Fibroblast of lung (primary cell): Measurements from ENCODE around the gene LSM7.

Source experiments
- CTCF ChIP-seq, 2 donors: IDR thresholded peaks in 1 of 2; conservative IDR thresholded peaks in 1 of 2; 1 replicate in 1 of 2; 2 replicates in 1 of 2; pipeline ENCODE4 v1.5.1; 2011 to 2012; ENCODE audit warnings: low read length in 2 of 2, control low read depth in 1 of 2, inconsistent platforms in 1 of 2, low read depth in 1 of 2, mild to moderate bottlenecking in 1 of 2
- EZH2 ChIP-seq: IDR thresholded peaks from 2 replicates; pipeline ENCODE4 v1.5.1; 2012; ENCODE audit warnings: low read length, control low read depth, mild to moderate bottlenecking; ENCODE audit errors: missing control alignments

GRCh38 chr19:2341982-2342381, 13.6 kb upstream of the LSM7 start:
- TF ChIP-seq CTCF (conservative IDR thresholded peaks at IDR 0.05 in 1 of 2, IDR thresholded peaks at IDR 0.05 in 1 of 2; ENCODE audit: low read depth in 1 of 2, low read length in 2 of 2) (no peak), EZH2 (no peak)
